ENCODE results near the gene MMP27.

DNA sequence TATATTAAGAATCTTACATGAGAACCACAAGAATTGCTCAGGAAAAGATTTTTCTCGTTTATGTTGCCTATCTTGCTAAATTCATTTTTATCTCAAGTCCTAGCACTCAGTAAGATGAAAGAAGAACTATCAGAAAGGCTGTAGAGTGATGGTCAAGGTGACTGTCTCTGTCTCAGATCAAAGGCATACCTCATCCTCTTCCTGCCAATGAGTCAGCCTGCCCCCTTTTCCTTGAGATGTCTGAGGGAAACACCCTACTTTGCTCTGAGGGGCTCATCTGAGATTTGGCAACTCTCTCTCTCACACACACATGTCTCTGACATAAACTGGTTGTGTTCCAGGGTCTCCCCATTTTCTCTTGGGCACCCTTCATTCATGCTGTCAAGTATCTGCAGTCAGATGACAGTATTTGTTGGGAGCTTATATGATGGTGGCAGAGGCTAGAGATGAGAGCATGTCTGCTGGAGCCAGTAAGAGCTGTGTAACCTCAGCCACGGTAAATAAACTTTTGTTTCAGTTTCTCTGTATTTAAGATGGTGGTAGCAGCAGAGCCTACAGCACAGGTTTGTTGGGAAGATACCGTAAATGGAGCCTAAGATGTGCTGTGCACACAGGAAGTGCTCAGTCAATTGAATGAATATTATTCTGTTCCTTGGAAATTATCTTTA is 1.6 kb downstream of the MMP27 start:
- TF ChIP-seq, protein P1, sequence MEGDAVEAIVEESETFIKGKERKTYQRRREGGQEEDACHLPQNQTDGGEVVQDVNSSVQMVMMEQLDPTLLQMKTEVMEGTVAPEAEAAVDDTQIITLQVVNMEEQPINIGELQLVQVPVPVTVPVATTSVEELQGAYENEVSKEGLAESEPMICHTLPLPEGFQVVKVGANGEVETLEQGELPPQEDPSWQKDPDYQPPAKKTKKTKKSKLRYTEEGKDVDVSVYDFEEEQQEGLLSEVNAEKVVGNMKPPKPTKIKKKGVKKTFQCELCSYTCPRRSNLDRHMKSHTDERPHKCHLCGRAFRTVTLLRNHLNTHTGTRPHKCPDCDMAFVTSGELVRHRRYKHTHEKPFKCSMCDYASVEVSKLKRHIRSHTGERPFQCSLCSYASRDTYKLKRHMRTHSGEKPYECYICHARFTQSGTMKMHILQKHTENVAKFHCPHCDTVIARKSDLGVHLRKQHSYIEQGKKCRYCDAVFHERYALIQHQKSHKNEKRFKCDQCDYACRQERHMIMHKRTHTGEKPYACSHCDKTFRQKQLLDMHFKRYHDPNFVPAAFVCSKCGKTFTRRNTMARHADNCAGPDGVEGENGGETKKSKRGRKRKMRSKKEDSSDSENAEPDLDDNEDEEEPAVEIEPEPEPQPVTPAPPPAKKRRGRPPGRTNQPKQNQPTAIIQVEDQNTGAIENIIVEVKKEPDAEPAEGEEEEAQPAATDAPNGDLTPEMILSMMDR (IDR thresholded peaks at IDR 0.05) = no peak
- no peak for TF ChIP-seq POLR2A (IDR thresholded peaks at IDR 0.05)
